GM10248 (cell line): ENCODE data around the gene SDCBP2.

ENCODE experiments used
- CTCF ChIA-PET: fragments of 300-600 bp; sonication (Branson Sonifier 250); formaldehyde crosslinking; extraction: SDS; loops from one replicate; lab custom pipeline; 2021; ENCODE audit warnings: antibody characterized with exemption; lab: Yijun Ruan, JAX
- POLR2A ChIA-PET: fragments of 350-650 bp; sonication (Branson Sonifier 250); formaldehyde crosslinking; extraction: SDS; loops from one replicate; lab custom pipeline; 2020; ENCODE audit warnings: antibody characterized with exemption; lab: Yijun Ruan, JAX
- DNase-seq: peaks from one replicate; pipeline ENCODE4 v3.0.0; 2012; ENCODE audit errors: extremely low spot score
- TF ChIP-seq, protein P1 (sequence below): IDR thresholded peaks from 2 replicates; pipeline ENCODE4 v1.5.1; 2012; ENCODE audit warnings: mild to moderate bottlenecking, low read depth; ENCODE audit errors: extremely low read depth, missing control alignments, control extremely low read depth

SDCBP2 gene

GRCh38 chr20:1267809-1268374 is 61.0 kb downstream of the SDCBP2 start:
- POLR2A ChIA-PET: no interaction called here
- CTCF ChIA-PET: interaction anchor here (1.5 kb wide), 1 partner anchor 13 kb away, joined by 3 read pairs; no protein-coding TSS in a partner anchor
- no peak for DNase-seq
- TF ChIP-seq, protein P1, sequence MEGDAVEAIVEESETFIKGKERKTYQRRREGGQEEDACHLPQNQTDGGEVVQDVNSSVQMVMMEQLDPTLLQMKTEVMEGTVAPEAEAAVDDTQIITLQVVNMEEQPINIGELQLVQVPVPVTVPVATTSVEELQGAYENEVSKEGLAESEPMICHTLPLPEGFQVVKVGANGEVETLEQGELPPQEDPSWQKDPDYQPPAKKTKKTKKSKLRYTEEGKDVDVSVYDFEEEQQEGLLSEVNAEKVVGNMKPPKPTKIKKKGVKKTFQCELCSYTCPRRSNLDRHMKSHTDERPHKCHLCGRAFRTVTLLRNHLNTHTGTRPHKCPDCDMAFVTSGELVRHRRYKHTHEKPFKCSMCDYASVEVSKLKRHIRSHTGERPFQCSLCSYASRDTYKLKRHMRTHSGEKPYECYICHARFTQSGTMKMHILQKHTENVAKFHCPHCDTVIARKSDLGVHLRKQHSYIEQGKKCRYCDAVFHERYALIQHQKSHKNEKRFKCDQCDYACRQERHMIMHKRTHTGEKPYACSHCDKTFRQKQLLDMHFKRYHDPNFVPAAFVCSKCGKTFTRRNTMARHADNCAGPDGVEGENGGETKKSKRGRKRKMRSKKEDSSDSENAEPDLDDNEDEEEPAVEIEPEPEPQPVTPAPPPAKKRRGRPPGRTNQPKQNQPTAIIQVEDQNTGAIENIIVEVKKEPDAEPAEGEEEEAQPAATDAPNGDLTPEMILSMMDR: no peak

DNA sequence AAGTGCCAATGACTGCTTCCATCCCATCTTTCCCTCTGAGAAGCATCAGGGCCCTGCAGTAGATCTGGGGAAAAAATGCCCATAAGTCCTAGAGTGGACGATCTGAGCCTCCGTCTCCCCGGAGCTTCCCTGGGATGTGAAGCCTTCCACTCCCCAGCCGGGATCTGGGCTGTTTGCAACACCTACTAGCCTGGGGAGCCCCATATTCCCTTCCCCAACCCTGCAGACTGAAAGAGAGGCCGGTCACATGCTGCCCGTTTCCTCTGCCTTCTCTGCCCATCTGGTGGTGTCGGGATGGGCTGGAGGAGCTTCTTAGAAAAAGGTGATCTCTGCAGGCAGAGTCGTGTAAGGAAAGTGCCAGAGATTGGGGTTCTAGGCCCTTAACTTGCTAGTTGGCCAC is 61.8 kb downstream of the SDCBP2 start:
- TF ChIP-seq, protein P1: no peak
- no peak for DNase-seq
- CTCF ChIA-PET: interaction anchor here (1.2 to 1.5 kb wide), 2 partner anchors 14 to 20 kb away, joined by 3 to 4 read pairs; no protein-coding TSS in a partner anchor
- POLR2A ChIA-PET: no interaction called here

- POLR2A ChIA-PET: interaction anchor here (0.6 kb wide), 1 partner anchor 63 kb away, joined by 3 read pairs; no protein-coding TSS in a partner anchor
- TF ChIP-seq, protein P1: no peak
- CTCF ChIA-PET: interaction anchor here (1.2 to 1.5 kb wide), 3 partner anchors 10 to 19 kb away, joined by 3 to 5 read pairs (median 4); no protein-coding TSS in a partner anchor
- peak; percentile 74 for DNase-seq
Observed at GRCh38 chr20:1266167-1266973, 62.6 kb downstream of the SDCBP2 start, which contains the start of gene SNPH. TSS of gene SNPH (plus strand) at chr20:1266294. CDS start at chr20:1296240, 29,946 bp downstream.

DNA sequence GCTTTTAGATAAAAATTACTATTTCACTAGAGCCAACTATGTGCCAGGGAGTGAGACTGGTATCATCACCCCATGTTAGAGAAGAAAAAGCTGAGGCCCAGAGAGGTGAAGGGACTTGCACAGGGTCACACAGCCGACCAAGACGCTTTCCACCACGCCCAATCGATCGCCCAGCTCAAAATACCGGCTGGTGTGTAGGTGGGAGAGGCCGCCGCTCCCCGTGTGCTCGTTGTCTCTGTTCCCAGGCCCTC is 63.1 kb downstream of the SDCBP2 start:
- POLR2A ChIA-PET: no interaction called here
- DNase-seq: no peak

DNA sequence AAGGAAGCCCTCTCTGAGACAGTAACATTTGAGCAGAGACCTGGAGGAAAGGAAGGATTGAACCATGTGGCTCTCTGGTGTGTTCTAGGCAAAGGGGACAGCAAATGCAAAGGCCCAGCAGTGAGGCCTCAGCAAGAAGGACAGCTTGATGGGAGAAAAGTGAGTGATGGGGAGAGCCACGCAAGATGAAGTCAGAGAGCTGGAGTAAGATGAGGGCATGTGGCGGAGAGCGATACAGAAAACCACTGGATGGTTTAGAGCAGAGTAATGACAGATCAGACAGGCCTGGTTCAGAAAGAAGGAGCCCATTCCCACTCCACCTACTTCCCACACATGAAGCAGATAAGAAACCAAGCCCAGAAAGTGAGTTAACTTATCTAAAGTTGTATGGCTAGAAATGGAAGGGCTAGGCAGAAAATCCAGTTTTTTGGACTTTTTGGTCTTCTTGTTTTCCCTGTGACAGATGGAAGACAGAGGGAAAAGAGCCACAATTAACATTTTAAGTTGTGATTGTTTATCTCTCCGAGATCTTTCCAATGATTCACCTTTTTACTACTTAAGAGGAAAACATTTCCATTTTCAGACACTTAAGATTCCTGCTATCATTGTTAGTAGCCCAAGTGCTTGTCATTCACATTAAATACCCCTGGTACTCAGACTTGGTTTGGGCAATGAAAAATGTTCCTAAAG is 63.6 kb downstream of the SDCBP2 start:
- TF ChIP-seq, protein P1: no peak
- no peak for DNase-seq
- POLR2A ChIA-PET: no interaction called here
- CTCF ChIA-PET: interaction anchor here (1.2 to 1.5 kb wide), 2 partner anchors 9 to 156 kb away, joined by 3 to 5 read pairs; no protein-coding TSS in a partner anchor

More for the DNA sequence above, 63.1 kb downstream of the SDCBP2 start:
- TF ChIP-seq, protein P1: no peak
- CTCF ChIA-PET: interaction anchor here (1.2 kb wide), 1 partner anchor 9 kb away, joined by 5 read pairs; no protein-coding TSS in a partner anchor

- TF ChIP-seq, protein P1: no peak
- ChIA-PET POLR2A (no interaction called here), CTCF (interaction anchor here (1.5 kb wide), 1 partner anchor 155 kb away, joined by 3 read pairs; no protein-coding TSS in a partner anchor)
- no peak for DNase-seq
Observed at GRCh38 chr20:1264727-1265126, 64.2 kb downstream of the SDCBP2 start.
